GM12878 (cell line): ENCODE data around the gene RPGR. TPM values are rescaled to one million over a fixed set of nuclear protein-coding genes. Genes with fewer than 3 reads are reported as not detected.

ENCODE experiments used
- ATAC-seq: fragments of 200-7000 bp; cut with Tn5 transposase; 3 replicates; pipeline ENCODE4 v1.9.1; 2020; ENCODE audit warnings: mild to moderate bottlenecking, moderate library complexity
- BruUV-seq: library from RNA; stranded (reverse); fragments of 400-500 nt; replicated peaks from 2 replicates; lab custom pipeline; 2021; lab: Mats Ljungman, UMichigan
- CTCF ChIA-PET: fragments of 300-600 bp; sonication (Branson Sonifier 250); formaldehyde crosslinking; extraction: SDS; loops from one replicate; lab custom pipeline; 2021; ENCODE audit warnings: inconsistent platforms; lab: Yijun Ruan, JAX
- POLR2A ChIA-PET: fragments of 350-600 bp; formaldehyde crosslinking; extraction: SDS; loops from one replicate; lab custom pipeline; 2021; ENCODE audit warnings: inconsistent platforms; lab: Charles Lee
- RAD21 ChIA-PET: fragments of 300-600 bp; sonication (Branson Sonifier 250); formaldehyde crosslinking; loops from one replicate; lab custom pipeline; 2023; ENCODE audit warnings: antibody characterized with exemption; ENCODE audit not compliant: unreplicated experiment; lab: Charles Lee
- SMC1A ChIA-PET: fragments of 300-600 bp; sonication (Branson Sonifier 250); formaldehyde crosslinking; loops from one replicate; lab custom pipeline; 2023; ENCODE audit not compliant: unreplicated experiment, uncharacterized antibody; lab: Charles Lee
- DNase-seq: peaks from one replicate; pipeline ENCODE4 v3.0.0-alpha.2; 2011; ENCODE audit warnings: low read depth, low spot score
- FAIRE-seq: peaks from 3 replicates; lab custom pipeline; 2011; peaks lifted over from hg19 to GRCh38; lab: Jason Lieb, UNC
- H2AFZ ChIP-seq: 2 replicates; pipeline ENCODE4 v1.6.0; 2011; ENCODE audit warnings: low read depth, low read length, control low read depth; ENCODE audit not compliant: control insufficient read depth
- H3K27ac ChIP-seq: 2 replicates; pipeline ENCODE4 v1.5.1; 2011; ENCODE audit warnings: control low read depth; ENCODE audit not compliant: control insufficient read depth, insufficient read depth
- H3K27me3 ChIP-seq, 2 experiments: replicated peaks in 1 of 2; 2 replicates each; pipeline versions ENCODE4 v1.6.0 to v1.6.1; 2011; ENCODE audit warnings: low read length in 1 of 2; ENCODE audit not compliant: control insufficient read depth in 2 of 2, insufficient read depth in 2 of 2
- H3K36me3 ChIP-seq, 2 experiments: 2 replicates each; pipeline ENCODE4 v1.5.1; 2011; ENCODE audit warnings: low read length in 1 of 2; ENCODE audit not compliant: control insufficient read depth in 2 of 2, insufficient read depth in 2 of 2
- H3K4me1 ChIP-seq: 2 replicates; pipeline ENCODE4 v1.6.1; 2011; ENCODE audit warnings: mild to moderate bottlenecking, low read length, moderate library complexity, mixed read lengths; ENCODE audit not compliant: control insufficient read depth, insufficient read depth
- H3K4me2 ChIP-seq: 2 replicates; pipeline ENCODE4 v1.6.0; 2011; ENCODE audit warnings: control low read depth; ENCODE audit not compliant: control insufficient read depth, insufficient read depth
- H3K4me3 ChIP-seq: fragments of 200-600 bp; sonication (generic); 2 replicates; pipeline ENCODE4 v1.5.1; 2016
- H3K79me2 ChIP-seq: 2 replicates; pipeline ENCODE4 v1.6.0; 2011; ENCODE audit warnings: low read length; ENCODE audit not compliant: control insufficient read depth, insufficient read depth
- H3K9ac ChIP-seq: 2 replicates; pipeline ENCODE4 v1.8.0; 2011; ENCODE audit warnings: low read length, control low read depth, mixed read lengths; ENCODE audit not compliant: control insufficient read depth, insufficient read depth
- H3K9me3 ChIP-seq: replicated peaks from 3 replicates; pipeline ENCODE4 v1.5.1; 2011; ENCODE audit warnings: mild to moderate bottlenecking, low read length; ENCODE audit not compliant: control insufficient read depth, insufficient read depth
- H4K20me1 ChIP-seq: 2 replicates; pipeline ENCODE4 v1.6.0; 2011; ENCODE audit not compliant: control insufficient read depth, insufficient read depth
- CBX3 ChIP-seq: fragments of 200-600 bp; sonication (generic); IDR thresholded peaks from 2 replicates; pipeline ENCODE4 v1.6.1; 2016; ENCODE audit warnings: low read depth, borderline replicate concordance
- CHD2 ChIP-seq: IDR thresholded peaks from 2 replicates; pipeline ENCODE4 v1.6.1; 2011; ENCODE audit warnings: low read depth, low read length, improper control_type of control experiment, borderline replicate concordance
- CHD4 ChIP-seq: fragments of 200-600 bp; sonication (generic); IDR thresholded peaks from 2 replicates; pipeline ENCODE4 v1.6.1; 2016; ENCODE audit warnings: mild to moderate bottlenecking
- DPF2 ChIP-seq: fragments of 450-650 bp; IDR thresholded peaks from 2 replicates; pipeline ENCODE4 v1.6.1; 2017; ENCODE audit warnings: mild to moderate bottlenecking
- EED ChIP-seq: sonication (generic); IDR thresholded peaks from 2 replicates; pipeline ENCODE4 v1.6.1; 2016; ENCODE audit warnings: antibody characterized with exemption, low read depth
- EP300 ChIP-seq, 2 experiments: fragments of 150-350 bp in 1 of 2; IDR thresholded peaks; 2 replicates each; pipeline ENCODE4 v1.6.1; 2011 to 2012; ENCODE audit warnings: low read depth in 2 of 2, low read length in 2 of 2, borderline replicate concordance in 1 of 2, improper control_type of control experiment in 1 of 2, inconsistent platforms in 1 of 2; ENCODE audit not compliant: control insufficient read depth in 1 of 2
- EZH2 ChIP-seq: IDR thresholded peaks from 2 replicates; pipeline ENCODE4 v1.6.1; 2012; ENCODE audit warnings: low read depth, mild to moderate bottlenecking, control low read depth, inconsistent platforms, low read length, borderline replicate concordance; ENCODE audit not compliant: control insufficient read depth
- IRF3 ChIP-seq: fragments of 450-650 bp; IDR thresholded peaks from 2 replicates; pipeline ENCODE4 v1.6.1; 2014; ENCODE audit warnings: mild to moderate bottlenecking
- LARP7 ChIP-seq: fragments of 450-650 bp; IDR thresholded peaks from 2 replicates; pipeline ENCODE4 v1.6.1; 2017; ENCODE audit warnings: mild to moderate bottlenecking
- MXI1 ChIP-seq: fragments of 150-350 bp; IDR thresholded peaks from 2 replicates; pipeline ENCODE4 v1.6.1; 2011; ENCODE audit warnings: low read depth, mild to moderate bottlenecking, inconsistent platforms, low read length, improper control_type of control experiment
- NFXL1 ChIP-seq: fragments of 450-650 bp; IDR thresholded peaks from 2 replicates; pipeline ENCODE4 v1.6.1; 2017; ENCODE audit warnings: antibody characterized with exemption, mild to moderate bottlenecking, borderline replicate concordance
- RELA ChIP-seq: fragments of 450-650 bp; IDR thresholded peaks from 2 replicates; pipeline ENCODE4 v1.8.0; 2014; ENCODE audit warnings: borderline replicate concordance; ENCODE audit not compliant: partially characterized antibody
- USF1 ChIP-seq: IDR thresholded peaks from 2 replicates; pipeline ENCODE4 v1.6.1; 2011; ENCODE audit warnings: borderline replicate concordance, low read depth, mild to moderate bottlenecking, moderate library complexity, mixed read lengths, low read length; ENCODE audit not compliant: insufficient read depth; ENCODE audit errors: extremely low read length
- ZBTB33 ChIP-seq: fragments of 450-650 bp; IDR thresholded peaks from 2 replicates; pipeline ENCODE4 v1.6.1; 2017; ENCODE audit warnings: mild to moderate bottlenecking
- WGBS: methylation state at CpG from one replicate; pipeline ENCODE4 v1.1.6; 2016; ENCODE audit warnings: low lambda C conversion rate; ENCODE audit not compliant: insufficient replicate concordance, insufficient coverage; ENCODE audit errors: missing lambda C conversion rate; 5-methylcytosine and 5-hydroxymethylcytosine counted together
- in situ Hi-C: fragments of 300-500 bp; cut with MboI; formaldehyde crosslinking; loops from 9 replicates; pipeline ENCODE4 v1.14.3; 2018; ENCODE audit warnings: mixed read lengths
- intact Hi-C: fragments of 100-400 bp; cut with micrococcal nuclease; formaldehyde crosslinking; loops from one replicate; pipeline ENCODE4 v1.14.2; 2022; ENCODE audit not compliant: unreplicated experiment
- polyA plus RNA-seq, 11 experiments: library from polyadenylated mRNA; depleted of rRNA in 4 of 11; unstranded in 6 of 11; stranded (reverse) in 5 of 11; fragments of >200 nt; fragmentation: Nextera tagmentation in 4 of 11; fragmentation: Illumina TruSeq in 1 of 11; extraction: Ambion mirVana in 4 of 11; extraction: Trizol in 1 of 11; gene quantifications; 1 replicate in 1 of 11; 2 replicates in 10 of 11; pipeline versions ENCODE4 v1.2.1 to v1.2.3, GENCODE V29; 2011 to 2016; ENCODE audit warnings: inconsistent platforms in 2 of 11, missing spikeins in 2 of 11, low read depth in 1 of 11
- total RNA-seq, 4 experiments: library from RNA; depleted of rRNA in 3 of 4; stranded (reverse); fragments of >200 nt in 3 of 4; fragmentation: Illumina TruSeq in 1 of 4; extraction: Trizol in 1 of 4; gene quantifications; 2 replicates each; pipeline versions ENCODE4 v1.2.1 to v1.2.3, GENCODE V29; 2013 to 2021

RPGR gene
- total and polyA plus RNA-seq, 10 of the 15 experiments (the other 5 are each of a cell fraction or from before 2014, with no cell fraction given), result 5.5 to 13.4 (median 7.6) TPM

- H3K9ac ChIP-seq, result no peak overlapping the region
- H3K9me3 ChIP-seq, result no peaks in the 10 kb centered on the region
- SMC1A ChIA-PET, result interaction anchor here (1.0 kb wide), 1 partner anchor 57 kb away, joined by 3 read pairs; no protein-coding TSS in a partner anchor
- no peaks in the 10 kb centered on the region for H3K36me3 ChIP-seq
- POLR2A ChIA-PET, result no interaction called here
- no peaks in the 10 kb centered on the region for H4K20me1 ChIP-seq
- no peaks in the 10 kb centered on the region for H3K79me2 ChIP-seq
- no peak overlapping the region for H3K4me3 ChIP-seq
- no peak overlapping the region for H3K27ac ChIP-seq
- in situ Hi-C loops, result no loop called here
- H3K4me2 ChIP-seq, result no peak overlapping the region
- H3K4me1 ChIP-seq, result no peaks in the 10 kb centered on the region
- no peaks in the 10 kb centered on the region for H3K27me3 ChIP-seq
- no TSS peak for BruUV-seq
- WGBS, result 57% methylated on average over 4 of the region's 4 CpGs
- no peak for FAIRE-seq
- intact Hi-C loops, result no loop called here
- DNase-seq, result no peak
- TF ChIP-seq ZBTB33 (no peak), CHD4 (no peak)
- CTCF ChIA-PET, result interaction anchor here (1.6 to 1.8 kb wide), 2 partner anchors 8 to 57 kb away, joined by 6 to 7 read pairs; partner anchors contain the start of gene RPGR
- no peak for ATAC-seq
- H2AFZ ChIP-seq, result no peak overlapping the region
- RAD21 ChIA-PET, result interaction anchor here (1.1 kb wide), 1 partner anchor 57 kb away, joined by 3 read pairs; no protein-coding TSS in a partner anchor
Observed at GRCh38 chrX:38318606-38319005, 8.7 kb downstream of the RPGR start.

- in situ Hi-C loops, result no loop called here
- Histone ChIP-seq H3K36me3 (no peaks in the 10 kb centered on the region), H3K27ac (no peak overlapping the region), H3K4me1 (no peaks in the 10 kb centered on the region), H3K4me2 (no peak overlapping the region), H2AFZ (no peak overlapping the region), H3K9ac (no peak overlapping the region), H4K20me1 (no peaks in the 10 kb centered on the region), H3K4me3 (no peak overlapping the region), H3K27me3 (no peaks in the 10 kb centered on the region), H3K79me2 (no peaks in the 10 kb centered on the region), H3K9me3 (no peaks in the 10 kb centered on the region)
- SMC1A ChIA-PET, result no interaction called here
- BruUV-seq, result no TSS peak
- intact Hi-C loops, result no loop called here
- DNase-seq (no peak), FAIRE-seq (no peak), ATAC-seq (no peak)
- 71% methylated on average over 3 of the region's 3 CpGs for WGBS
- RAD21 ChIA-PET, result no interaction called here
- POLR2A ChIA-PET, result no interaction called here
- CTCF ChIA-PET, result interaction anchor here (1.6 to 1.8 kb wide), 2 partner anchors 9 to 57 kb away, joined by 6 to 7 read pairs; partner anchors contain the start of gene RPGR
- no peak for TF ChIP-seq MXI1
- TF ChIP-seq CBX3, result no peak
- TF ChIP-seq IRF3, result no peak
- TF ChIP-seq DPF2, result no peak
- TF ChIP-seq EZH2, result no peak
- no peak for TF ChIP-seq NFXL1
- TF ChIP-seq LARP7, result no peak
- no peak for TF ChIP-seq USF1
- TF ChIP-seq EED, result no peak
- TF ChIP-seq RELA, result no peak
- no peak for TF ChIP-seq EP300 (IDR thresholded peaks at IDR 0.05; ENCODE audit: borderline replicate concordance in 1 of 2, control insufficient read depth in 1 of 2, low read depth in 2 of 2, low read length in 2 of 2)
- no peak for TF ChIP-seq CHD2
- TF ChIP-seq CHD4, result no peak
Observed at GRCh38 chrX:38318196-38318595, 9.1 kb downstream of the RPGR start.
